PC-9 (cell line): ENCODE results near the gene FCGBP. TPM values are rescaled to one million over a fixed set of nuclear protein-coding genes. Genes with fewer than 3 reads are reported as not detected.

Experiments used
- BruUV-seq: library from RNA; stranded (reverse); fragments of 400-500 nt; replicated peaks from 2 replicates; lab custom pipeline; 2021; lab: Mats Ljungman, UMichigan
- CTCF ChIA-PET: fragments of 300-600 bp; sonication (Branson Sonifier 250); formaldehyde crosslinking; loops from one replicate; lab custom pipeline; 2022; ENCODE audit warnings: antibody characterized with exemption; lab: Charles Lee
- POLR2A ChIA-PET: fragments of 300-600 bp; sonication (Branson Sonifier 250); formaldehyde crosslinking; loops from one replicate; lab custom pipeline; 2022; ENCODE audit warnings: antibody characterized with exemption; ENCODE audit not compliant: unreplicated experiment; lab: Charles Lee
- DNase-seq, 2 experiments: peaks; one replicate each; pipeline versions ENCODE4 v3.0.0 to v3.0.0-alpha.2; 2015 to 2022; ENCODE audit warnings: mixed read lengths in 1 of 2
- H2AFZ ChIP-seq: fragments of 200-600 bp; sonication (generic); 2 replicates; pipeline ENCODE4 v1.8.1; 2017; ENCODE audit warnings: antibody characterized with exemption
- H3F3A ChIP-seq: fragments of 200-600 bp; sonication (generic); 2 replicates; pipeline ENCODE4 v1.8.1; 2017; ENCODE audit warnings: antibody characterized with exemption, mild to moderate bottlenecking, low read depth; ENCODE audit not compliant: insufficient read depth
- H3K27ac ChIP-seq: fragments of 200-600 bp; sonication (generic); 2 replicates; pipeline ENCODE4 v1.6.1; 2016; ENCODE audit warnings: mixed run types
- H3K27me3 ChIP-seq: fragments of 200-600 bp; sonication (generic); 2 replicates; pipeline ENCODE4 v1.6.1; 2016; ENCODE audit warnings: low read depth, mixed run types; ENCODE audit not compliant: insufficient read depth
- H3K36me3 ChIP-seq: fragments of 200-600 bp; sonication (generic); 2 replicates; pipeline ENCODE4 v1.6.1; 2016; ENCODE audit warnings: low read depth, mixed run types
- H3K4me1 ChIP-seq: fragments of 200-600 bp; sonication (generic); replicated peaks from 2 replicates; pipeline ENCODE4 v1.6.1; 2016; ENCODE audit warnings: mixed run types; ENCODE audit not compliant: insufficient read depth
- H3K4me2 ChIP-seq: fragments of 200-600 bp; sonication (generic); 2 replicates; pipeline ENCODE4 v1.6.1; 2017; ENCODE audit warnings: mixed run types
- H3K4me3 ChIP-seq: fragments of 200-600 bp; sonication (generic); 2 replicates; pipeline ENCODE4 v1.6.1; 2016; ENCODE audit warnings: mixed run types
- H3K79me2 ChIP-seq: fragments of 200-600 bp; sonication (generic); 2 replicates; pipeline ENCODE4 v1.6.1; 2017; ENCODE audit warnings: low read depth, mixed run types
- H3K9me2 ChIP-seq: fragments of 200-600 bp; sonication (generic); 2 replicates; pipeline ENCODE4 v1.8.1; 2017; ENCODE audit warnings: mild to moderate bottlenecking; ENCODE audit not compliant: insufficient read depth
- H3K9me3 ChIP-seq: fragments of 200-600 bp; sonication (generic); 2 replicates; pipeline ENCODE4 v1.8.1; 2016; ENCODE audit warnings: low read depth; ENCODE audit not compliant: insufficient read depth
- H4K20me1 ChIP-seq: fragments of 200-600 bp; sonication (generic); 2 replicates; pipeline ENCODE4 v1.8.1; 2017; ENCODE audit not compliant: insufficient read depth
- EZH2 ChIP-seq: fragments of 200-600 bp; sonication (generic); IDR thresholded peaks from 2 replicates; pipeline ENCODE4 v1.8.0; 2017; ENCODE audit warnings: antibody characterized with exemption, low read depth
- intact Hi-C: fragments of 100-400 bp; cut with micrococcal nuclease; formaldehyde crosslinking; loops from one replicate; pipeline ENCODE4 v1.10.0; 2022; ENCODE audit not compliant: unreplicated experiment
- total RNA-seq: library from RNA; stranded (reverse); gene quantifications from 2 replicates; pipeline ENCODE4 v1.2.3, GENCODE V29; 2021
- TF ChIP-seq, protein P1 (sequence below): fragments of 200-600 bp; sonication (generic); conservative IDR thresholded peaks from 2 replicates; pipeline ENCODE4 v1.6.1; 2017; ENCODE audit warnings: mixed run types, antibody characterized with exemption, mild to moderate bottlenecking, moderate library complexity

FCGBP gene
- total RNA-seq, 1 experiment from 2014 or later = 5.8 TPM

DNA sequence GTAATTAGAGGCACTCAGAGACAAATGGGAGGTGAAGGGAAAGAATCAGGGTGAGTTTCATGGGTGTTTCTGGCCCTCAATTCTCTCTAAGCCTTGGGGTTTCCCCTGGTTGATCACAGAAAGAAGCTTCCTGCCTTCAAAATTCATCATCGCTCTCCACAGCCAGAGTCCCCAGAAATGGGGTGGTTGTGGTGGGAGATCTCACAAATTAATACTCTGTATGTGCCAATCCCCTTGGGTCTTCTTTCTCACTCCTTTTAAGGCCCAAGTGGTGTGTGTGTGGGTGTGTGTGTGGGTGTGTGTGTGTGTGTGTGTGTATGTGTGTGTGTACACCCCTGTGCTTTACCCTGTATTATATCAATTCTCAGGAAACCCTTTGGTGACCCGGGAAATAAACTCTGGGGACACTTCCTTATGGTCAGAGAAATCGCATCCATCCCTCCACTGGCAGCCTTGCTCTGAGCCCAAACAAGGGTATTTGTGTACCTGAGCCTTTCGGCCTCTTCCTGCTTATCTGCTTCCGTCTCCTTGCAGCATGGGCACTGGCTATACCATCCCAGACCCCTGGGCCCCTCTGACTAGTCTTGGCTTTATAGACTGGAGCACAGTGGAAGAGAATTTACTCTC, 2.8 kb upstream of the FCGBP start:
- Histone ChIP-seq H3K79me2 (no peaks in the 10 kb centered on the region), H2AFZ (no peak overlapping the region), H3K36me3 (no peaks in the 10 kb centered on the region), H3K9me3 (peaks cover 6% of the 10 kb centered on the region; the same call in 1 of the 2 replicates), H3K4me3 (no peak overlapping the region), H3K27me3 (no peaks in the 10 kb centered on the region), H4K20me1 (no peaks in the 10 kb centered on the region), H3K27ac (no peak overlapping the region), H3K4me1 (peaks cover 18% of the 10 kb centered on the region), H3K4me2 (no peak overlapping the region), H3K9me2 (no peaks in the 10 kb centered on the region), H3F3A (peaks cover 6% of the 10 kb centered on the region; the same call in 1 of the 2 replicates)
- TF ChIP-seq EZH2 = no peak
- TF ChIP-seq, protein P1, sequence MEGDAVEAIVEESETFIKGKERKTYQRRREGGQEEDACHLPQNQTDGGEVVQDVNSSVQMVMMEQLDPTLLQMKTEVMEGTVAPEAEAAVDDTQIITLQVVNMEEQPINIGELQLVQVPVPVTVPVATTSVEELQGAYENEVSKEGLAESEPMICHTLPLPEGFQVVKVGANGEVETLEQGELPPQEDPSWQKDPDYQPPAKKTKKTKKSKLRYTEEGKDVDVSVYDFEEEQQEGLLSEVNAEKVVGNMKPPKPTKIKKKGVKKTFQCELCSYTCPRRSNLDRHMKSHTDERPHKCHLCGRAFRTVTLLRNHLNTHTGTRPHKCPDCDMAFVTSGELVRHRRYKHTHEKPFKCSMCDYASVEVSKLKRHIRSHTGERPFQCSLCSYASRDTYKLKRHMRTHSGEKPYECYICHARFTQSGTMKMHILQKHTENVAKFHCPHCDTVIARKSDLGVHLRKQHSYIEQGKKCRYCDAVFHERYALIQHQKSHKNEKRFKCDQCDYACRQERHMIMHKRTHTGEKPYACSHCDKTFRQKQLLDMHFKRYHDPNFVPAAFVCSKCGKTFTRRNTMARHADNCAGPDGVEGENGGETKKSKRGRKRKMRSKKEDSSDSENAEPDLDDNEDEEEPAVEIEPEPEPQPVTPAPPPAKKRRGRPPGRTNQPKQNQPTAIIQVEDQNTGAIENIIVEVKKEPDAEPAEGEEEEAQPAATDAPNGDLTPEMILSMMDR = no peak
- CTCF ChIA-PET = no interaction called here
- no peak for DNase-seq
- intact Hi-C loops = no loop called here
- BruUV-seq = no TSS peak
- POLR2A ChIA-PET = interaction anchor here (0.6 kb wide), 1 partner anchor 595 kb away, joined by 7 read pairs; no protein-coding TSS in a partner anchor

DNA sequence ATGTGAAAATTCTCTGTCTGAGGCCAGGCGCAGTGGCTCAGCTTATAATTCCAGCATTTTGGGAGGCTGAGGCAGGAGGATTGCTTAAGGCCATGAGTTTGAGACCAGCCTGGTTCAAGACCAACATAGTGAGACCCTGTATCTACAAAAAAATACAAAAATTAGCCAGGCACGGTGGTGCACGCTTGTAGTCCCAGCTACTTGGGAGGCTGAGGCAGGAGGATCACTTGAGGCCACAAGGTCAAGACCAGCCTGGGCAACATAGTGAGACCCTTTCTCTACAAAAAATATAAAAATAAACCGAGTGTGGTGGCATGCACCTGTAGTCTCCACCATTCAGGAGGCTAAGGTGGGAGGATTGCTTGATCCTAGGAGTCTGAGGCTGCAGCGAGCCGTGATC, 2.2 kb upstream of the FCGBP start:
- no peak overlapping the region for H3K27ac ChIP-seq
- DNase-seq = no peak
- no peaks in the 10 kb centered on the region for H3K9me2 ChIP-seq
- H2AFZ ChIP-seq = no peak overlapping the region
- H3K9me3 ChIP-seq = peaks cover 6% of the 10 kb centered on the region; the same call in 1 of the 2 replicates
- intact Hi-C loops = no loop called here
- H3K79me2 ChIP-seq = no peaks in the 10 kb centered on the region
- ChIA-PET CTCF (no interaction called here), POLR2A (no interaction called here)
- no peaks in the 10 kb centered on the region for H3K36me3 ChIP-seq
- H3K27me3 ChIP-seq = no peaks in the 10 kb centered on the region
- H3K4me3 ChIP-seq = no peak overlapping the region
- no TSS peak for BruUV-seq
- no peak for TF ChIP-seq EZH2
- TF ChIP-seq, protein P1 = no peak
- peaks cover 4% of the 10 kb centered on the region; the same call in 1 of the 2 replicates for H3F3A ChIP-seq
- peaks cover 12% of the 10 kb centered on the region for H3K4me1 ChIP-seq
- H3K4me2 ChIP-seq = no peak overlapping the region
- no peaks in the 10 kb centered on the region for H4K20me1 ChIP-seq

DNA sequence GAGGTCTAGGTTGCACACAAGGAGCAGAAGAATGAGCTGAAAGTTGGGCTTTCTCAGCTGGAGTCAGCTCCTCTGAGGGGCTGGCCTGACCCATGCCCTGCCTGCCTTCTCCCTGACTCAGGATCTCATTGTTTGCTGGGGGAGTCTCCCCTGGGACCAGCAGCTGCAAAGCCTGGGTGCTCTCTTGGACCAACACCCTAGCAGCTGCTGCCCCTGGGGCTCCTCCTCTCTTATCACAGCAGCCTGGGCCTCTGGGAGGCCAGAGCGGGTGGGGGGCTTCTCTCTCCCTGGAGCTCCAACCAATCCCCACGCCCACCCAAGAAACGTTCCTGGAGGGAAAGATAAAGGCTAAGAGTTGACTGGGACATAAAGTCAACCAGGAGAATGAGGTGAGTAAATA, 1.6 kb upstream of the FCGBP start:
- no peak for DNase-seq
- Histone ChIP-seq H3K9me3 (peaks cover 6% of the 10 kb centered on the region; the same call in 1 of the 2 replicates), H3K27me3 (no peaks in the 10 kb centered on the region), H3K36me3 (no peaks in the 10 kb centered on the region), H3K4me2 (no peak overlapping the region), H2AFZ (no peak overlapping the region), H4K20me1 (no peaks in the 10 kb centered on the region), H3K79me2 (no peaks in the 10 kb centered on the region), H3K4me3 (no peak overlapping the region), H3F3A (no peaks in the 10 kb centered on the region; the same call in 1 of the 2 replicates), H3K27ac (no peak overlapping the region), H3K9me2 (no peaks in the 10 kb centered on the region), H3K4me1 (peaks cover 9% of the 10 kb centered on the region; the same call in 1 of the 2 replicates)
- POLR2A ChIA-PET = no interaction called here
- no TSS peak for BruUV-seq
- TF ChIP-seq, protein P1 = no peak
- no peak for TF ChIP-seq EZH2
- intact Hi-C loops = no loop called here
- CTCF ChIA-PET = no interaction called here
